ENCODE data around the gene SRD5A1. TPM values are rescaled to one million over a fixed set of nuclear protein-coding genes. Genes with fewer than 3 reads are reported as not detected.

Gene SRD5A1
- polyA plus RNA-seq, 1 experiment: 20.7 TPM

GRCh38 chr5:6649186-6649585 lies 15.9 kb downstream of the SRD5A1 start:
- Histone ChIP-seq H3K27ac (ENCODE audit: low read depth, low read length) (no peak overlapping the region), H3K27me3 (ENCODE audit: control insufficient read depth, insufficient read depth, low read length) (no peaks in the 10 kb centered on the region), H3K9me3 (ENCODE audit: control insufficient read depth, insufficient read depth, low read length) (peaks cover 9% of the 10 kb centered on the region), H3K4me3 (ENCODE audit: low read depth, low read length) (no peak overlapping the region)
- TF ChIP-seq, protein P1, sequence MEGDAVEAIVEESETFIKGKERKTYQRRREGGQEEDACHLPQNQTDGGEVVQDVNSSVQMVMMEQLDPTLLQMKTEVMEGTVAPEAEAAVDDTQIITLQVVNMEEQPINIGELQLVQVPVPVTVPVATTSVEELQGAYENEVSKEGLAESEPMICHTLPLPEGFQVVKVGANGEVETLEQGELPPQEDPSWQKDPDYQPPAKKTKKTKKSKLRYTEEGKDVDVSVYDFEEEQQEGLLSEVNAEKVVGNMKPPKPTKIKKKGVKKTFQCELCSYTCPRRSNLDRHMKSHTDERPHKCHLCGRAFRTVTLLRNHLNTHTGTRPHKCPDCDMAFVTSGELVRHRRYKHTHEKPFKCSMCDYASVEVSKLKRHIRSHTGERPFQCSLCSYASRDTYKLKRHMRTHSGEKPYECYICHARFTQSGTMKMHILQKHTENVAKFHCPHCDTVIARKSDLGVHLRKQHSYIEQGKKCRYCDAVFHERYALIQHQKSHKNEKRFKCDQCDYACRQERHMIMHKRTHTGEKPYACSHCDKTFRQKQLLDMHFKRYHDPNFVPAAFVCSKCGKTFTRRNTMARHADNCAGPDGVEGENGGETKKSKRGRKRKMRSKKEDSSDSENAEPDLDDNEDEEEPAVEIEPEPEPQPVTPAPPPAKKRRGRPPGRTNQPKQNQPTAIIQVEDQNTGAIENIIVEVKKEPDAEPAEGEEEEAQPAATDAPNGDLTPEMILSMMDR (IDR thresholded peaks at IDR 0.05; ENCODE audit: low read depth, low read length): no peak
- CTCF ChIA-PET: no interaction called here
- no peak for DNase-seq (ENCODE audit: low read depth, low spot score)
- POLR2A ChIA-PET: no interaction called here

DNA sequence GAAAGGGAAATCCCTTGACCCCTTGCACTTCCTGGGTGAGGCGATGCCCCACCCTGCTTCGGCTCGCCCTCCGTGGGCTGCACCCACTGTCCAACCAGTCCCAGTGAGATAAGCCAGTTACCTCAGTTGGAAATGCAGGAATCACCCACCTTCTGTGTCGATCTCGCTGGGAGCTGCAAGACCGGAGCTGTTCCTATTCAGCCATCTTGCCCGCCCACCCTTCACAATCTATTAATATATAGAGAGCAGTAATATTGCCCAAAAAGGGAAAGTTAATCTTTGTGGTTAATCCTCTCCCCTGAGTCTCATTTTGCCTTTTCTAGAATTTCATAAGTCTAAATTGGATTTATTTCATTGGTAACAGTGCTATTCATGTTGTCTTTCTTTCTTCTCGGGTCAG lies 16.4 kb downstream of the SRD5A1 start:
- ChIA-PET POLR2A (no interaction called here), CTCF (no interaction called here)
- no peaks in the 10 kb centered on the region for H3K27me3 ChIP-seq (ENCODE audit: control insufficient read depth, insufficient read depth, low read length)

DNA sequence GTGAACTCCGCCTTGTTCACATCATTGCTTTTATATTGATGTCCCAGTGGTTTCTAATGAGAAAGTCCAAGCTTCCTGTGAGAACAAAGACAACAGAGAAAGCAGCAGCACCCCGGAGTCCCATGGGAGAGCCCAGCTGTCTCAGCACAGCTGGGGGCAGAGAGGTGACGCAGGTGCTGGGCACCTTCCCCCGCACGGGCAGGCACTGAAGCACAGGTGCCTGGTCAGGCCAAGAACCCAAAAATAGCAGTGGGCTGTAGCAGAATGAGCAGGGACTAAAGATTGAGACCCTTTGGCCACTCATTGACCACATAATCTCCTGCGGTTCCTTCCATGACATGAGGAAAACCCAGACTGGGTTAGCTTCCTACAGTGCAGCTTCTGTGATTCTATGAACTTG lies 18.8 kb downstream of the SRD5A1 start:
- DNase-seq (ENCODE audit: low read depth, low spot score): no peak
- ChIA-PET CTCF (no interaction called here), POLR2A (no interaction called here)
- H3K27ac ChIP-seq (ENCODE audit: low read depth, low read length): no peak overlapping the region
- TF ChIP-seq, protein P1 (IDR thresholded peaks at IDR 0.05; ENCODE audit: low read depth, low read length): no peak
- peaks cover 9% of the 10 kb centered on the region for H3K9me3 ChIP-seq (ENCODE audit: control insufficient read depth, insufficient read depth, low read length)
- no peak overlapping the region for H3K4me3 ChIP-seq (ENCODE audit: low read depth, low read length)
- H3K27me3 ChIP-seq (ENCODE audit: control insufficient read depth, insufficient read depth, low read length): no peaks in the 10 kb centered on the region

More for the DNA sequence above, 16.4 kb downstream of the SRD5A1 start:
- Histone ChIP-seq H3K9me3 (ENCODE audit: control insufficient read depth, insufficient read depth, low read length) (peaks cover 9% of the 10 kb centered on the region), H3K27ac (ENCODE audit: low read depth, low read length) (no peak overlapping the region), H3K4me3 (ENCODE audit: low read depth, low read length) (no peak overlapping the region)
- DNase-seq (ENCODE audit: low read depth, low spot score): no peak
- TF ChIP-seq, protein P1 (IDR thresholded peaks at IDR 0.05; ENCODE audit: low read depth, low read length): no peak

- ChIA-PET CTCF (no interaction called here), POLR2A (no interaction called here)
- no peak for DNase-seq (ENCODE audit: low read depth, low spot score)
These were observed 22.2 kb downstream of the SRD5A1 start for GRCh38 chr5:6655432-6655831.

GRCh38 chr5:6656680-6657079 lies 23.4 kb downstream of the SRD5A1 start:
- no peak for DNase-seq (ENCODE audit: low read depth, low spot score)
- TF ChIP-seq, protein P1 (IDR thresholded peaks at IDR 0.05; ENCODE audit: low read depth, low read length): no peak
- no peaks in the 10 kb centered on the region for H3K27me3 ChIP-seq (ENCODE audit: control insufficient read depth, insufficient read depth, low read length)
- ChIA-PET POLR2A (no interaction called here), CTCF (no interaction called here)
- no peak overlapping the region for H3K4me3 ChIP-seq (ENCODE audit: low read depth, low read length)
- no peak overlapping the region for H3K27ac ChIP-seq (ENCODE audit: low read depth, low read length)
- H3K9me3 ChIP-seq (ENCODE audit: control insufficient read depth, insufficient read depth, low read length): no peaks in the 10 kb centered on the region

More at GRCh38 chr5:6655432-6655831, 22.2 kb downstream of the SRD5A1 start:
- TF ChIP-seq, protein P1 (IDR thresholded peaks at IDR 0.05; ENCODE audit: low read depth, low read length): no peak
- Histone ChIP-seq H3K27me3 (ENCODE audit: control insufficient read depth, insufficient read depth, low read length) (no peaks in the 10 kb centered on the region), H3K9me3 (ENCODE audit: control insufficient read depth, insufficient read depth, low read length) (no peaks in the 10 kb centered on the region), H3K4me3 (ENCODE audit: low read depth, low read length) (no peak overlapping the region), H3K27ac (ENCODE audit: low read depth, low read length) (no peak overlapping the region)

Data from AG04450 (cell line).